WTC11 (cell line): ENCODE measurements around the gene CNTNAP5. TPM values are rescaled to one million over a fixed set of nuclear protein-coding genes. Genes with fewer than 3 reads are reported as not detected.

Source experiments
- CBFB ChIP-seq: sonication (generic); formaldehyde crosslinking; IDR thresholded peaks from 2 replicates; pipeline ENCODE4 v1.8.1; 2022; ENCODE audit warnings: mild to moderate bottlenecking, low read depth, missing genetic modification reagents
- NFATC4 ChIP-seq: fragments of 250-450 bp; sonication (Bioruptor Pico); IDR thresholded peaks from 2 replicates; pipeline ENCODE4 v1.9.0; 2021; ENCODE audit warnings: mild to moderate bottlenecking
- NFYB ChIP-seq: sonication (generic); formaldehyde crosslinking; conservative IDR thresholded peaks from 2 replicates; pipeline ENCODE4 v1.8.0; 2022; ENCODE audit warnings: low read depth, missing genetic modification reagents
- total RNA-seq: library from RNA; stranded (reverse); gene quantifications from 3 replicates; pipeline ENCODE4 v1.2.3, GENCODE V29; 2021
- TF ChIP-seq, protein P1 (sequence below): sonication (generic); formaldehyde crosslinking; IDR thresholded peaks from 2 replicates; pipeline ENCODE4 v1.8.0; 2023; ENCODE audit warnings: mild to moderate bottlenecking, missing genetic modification reagents

Gene CNTNAP5
- total RNA-seq, 1 experiment from 2014 or later: 0.22 TPM

DNA sequence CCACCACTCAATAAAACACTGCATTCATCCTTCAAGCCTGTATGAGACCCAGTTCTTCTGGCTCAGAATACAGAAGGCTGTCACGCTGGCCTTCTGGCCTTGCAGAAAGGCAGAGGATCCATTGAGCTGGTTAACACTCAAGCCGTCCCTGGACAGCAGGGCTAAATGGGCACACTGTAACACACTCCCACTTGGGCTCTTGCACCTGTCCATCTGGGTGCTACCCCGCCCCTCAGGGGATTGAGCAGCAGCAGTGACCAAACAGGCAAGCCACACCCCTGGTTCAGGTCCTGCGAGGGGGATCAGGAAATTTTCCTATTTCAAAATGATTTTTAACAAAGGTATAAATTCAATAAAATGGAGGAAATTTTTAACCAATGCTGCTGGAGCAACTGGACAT is 936.0 kb downstream of the CNTNAP5 start (continued):
- TF ChIP-seq, protein P1, sequence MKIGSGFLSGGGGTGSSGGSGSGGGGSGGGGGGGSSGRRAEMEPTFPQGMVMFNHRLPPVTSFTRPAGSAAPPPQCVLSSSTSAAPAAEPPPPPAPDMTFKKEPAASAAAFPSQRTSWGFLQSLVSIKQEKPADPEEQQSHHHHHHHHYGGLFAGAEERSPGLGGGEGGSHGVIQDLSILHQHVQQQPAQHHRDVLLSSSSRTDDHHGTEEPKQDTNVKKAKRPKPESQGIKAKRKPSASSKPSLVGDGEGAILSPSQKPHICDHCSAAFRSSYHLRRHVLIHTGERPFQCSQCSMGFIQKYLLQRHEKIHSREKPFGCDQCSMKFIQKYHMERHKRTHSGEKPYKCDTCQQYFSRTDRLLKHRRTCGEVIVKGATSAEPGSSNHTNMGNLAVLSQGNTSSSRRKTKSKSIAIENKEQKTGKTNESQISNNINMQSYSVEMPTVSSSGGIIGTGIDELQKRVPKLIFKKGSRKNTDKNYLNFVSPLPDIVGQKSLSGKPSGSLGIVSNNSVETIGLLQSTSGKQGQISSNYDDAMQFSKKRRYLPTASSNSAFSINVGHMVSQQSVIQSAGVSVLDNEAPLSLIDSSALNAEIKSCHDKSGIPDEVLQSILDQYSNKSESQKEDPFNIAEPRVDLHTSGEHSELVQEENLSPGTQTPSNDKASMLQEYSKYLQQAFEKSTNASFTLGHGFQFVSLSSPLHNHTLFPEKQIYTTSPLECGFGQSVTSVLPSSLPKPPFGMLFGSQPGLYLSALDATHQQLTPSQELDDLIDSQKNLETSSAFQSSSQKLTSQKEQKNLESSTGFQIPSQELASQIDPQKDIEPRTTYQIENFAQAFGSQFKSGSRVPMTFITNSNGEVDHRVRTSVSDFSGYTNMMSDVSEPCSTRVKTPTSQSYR (CRISPR knock-in tag): no peak
- TF ChIP-seq NFYB (no peak), NFATC4 (no peak), CBFB (CRISPR knock-in tag) (no peak)
